H1 (cell line): ENCODE data around the gene REC8. TPM values are rescaled to one million over a fixed set of nuclear protein-coding genes. Genes with fewer than 3 reads are reported as not detected.

Source experiments
- CTCF ChIA-PET: fragments of 300-600 bp; sonication (Branson Sonifier 250); formaldehyde crosslinking; loops from one replicate; lab custom pipeline; 2021; ENCODE audit not compliant: partially characterized antibody; lab: Charles Lee
- POLR2A ChIA-PET: fragments of 300-600 bp; sonication (Branson Sonifier 250); formaldehyde crosslinking; loops from one replicate; lab custom pipeline; 2021; ENCODE audit warnings: inconsistent platforms; ENCODE audit not compliant: partially characterized antibody; lab: Charles Lee
- DNase-seq, 2 experiments: peaks; one replicate each; pipeline versions ENCODE4 v3.0.0 to v3.0.0-alpha.2; 2010 to 2022; ENCODE audit warnings: low spot score in 2 of 2, low read depth in 1 of 2, mixed read lengths in 1 of 2
- FAIRE-seq: peaks from 2 replicates; lab custom pipeline; 2011; peaks lifted over from hg19 to GRCh38; lab: Jason Lieb, UNC
- H2AFZ ChIP-seq: 2 replicates; pipeline ENCODE4 v1.8.1; 2012; ENCODE audit warnings: low read length, inconsistent platforms
- H2AK5ac ChIP-seq: 2 replicates; pipeline ENCODE4 v1.6.1; 2013; ENCODE audit warnings: low read depth, low read length
- H2BK120ac ChIP-seq: replicated peaks from 2 replicates; pipeline ENCODE3; 2013; ENCODE audit warnings: low read depth, low read length, inconsistent platforms
- H2BK12ac ChIP-seq: 2 replicates; pipeline ENCODE4 v1.6.1; 2013; ENCODE audit warnings: low read depth, low read length
- H2BK15ac ChIP-seq: 2 replicates; pipeline ENCODE4 v1.6.1; 2013; ENCODE audit warnings: low read length
- H2BK20ac ChIP-seq: 2 replicates; pipeline ENCODE4 v1.6.1; 2013; ENCODE audit warnings: low read length
- H2BK5ac ChIP-seq: 2 replicates; pipeline ENCODE4 v1.6.1; 2013; ENCODE audit warnings: low read depth, low read length
- H3K14ac ChIP-seq: 2 replicates; pipeline ENCODE4 v1.6.1; 2013; ENCODE audit warnings: inconsistent platforms; ENCODE audit not compliant: insufficient read length
- H3K18ac ChIP-seq: 2 replicates; pipeline ENCODE4 v1.6.1; 2013; ENCODE audit warnings: low read length; ENCODE audit errors: extremely low read depth
- H3K23ac ChIP-seq: 2 replicates; pipeline ENCODE4 v1.6.1; 2013; ENCODE audit warnings: inconsistent platforms; ENCODE audit not compliant: insufficient read length
- H3K23me2 ChIP-seq: 2 replicates; pipeline ENCODE4 v1.6.1; 2013; ENCODE audit warnings: low read depth, low read length
- H3K27ac ChIP-seq: 2 replicates; pipeline ENCODE4 v1.6.1; 2011; ENCODE audit warnings: low read depth, low read length, inconsistent platforms
- H3K27me3 ChIP-seq, 4 experiments: replicated peaks in 1 of 4; 1 replicate in 1 of 4; 2 replicates in 3 of 4; pipeline versions ENCODE4 v1.6.1 to v1.8.1; 2011 to 2013; ENCODE audit warnings: low read length in 3 of 4, mild to moderate bottlenecking in 3 of 4, inconsistent platforms in 2 of 4, mixed read lengths in 2 of 4, moderate library complexity in 1 of 4; ENCODE audit not compliant: control insufficient read depth in 3 of 4, insufficient read depth in 3 of 4; ENCODE audit errors: extremely low read depth in 1 of 4
- H3K36me3 ChIP-seq, 4 experiments: 2 replicates each; pipeline versions ENCODE4 v1.6.1 to v1.8.1; 2011 to 2013; ENCODE audit warnings: mild to moderate bottlenecking in 4 of 4, low read length in 3 of 4, moderate library complexity in 2 of 4, control low read depth in 1 of 4, inconsistent platforms in 1 of 4; ENCODE audit not compliant: insufficient read depth in 4 of 4, control insufficient read depth in 2 of 4
- H3K4ac ChIP-seq: replicated peaks from 2 replicates; pipeline ENCODE3; 2013; ENCODE audit warnings: low read length, low read depth, mixed read lengths, inconsistent platforms; ENCODE audit not compliant: insufficient read length
- H3K4me1 ChIP-seq, 4 experiments: replicated peaks in 1 of 4; 1 replicate in 1 of 4; 2 replicates in 3 of 4; pipeline versions ENCODE4 v1.6.1 to v1.8.1; 2011 to 2013; ENCODE audit warnings: low read length in 3 of 4, inconsistent platforms in 2 of 4, mixed read lengths in 1 of 4; ENCODE audit not compliant: insufficient read depth in 4 of 4, control insufficient read depth in 3 of 4
- H3K4me2 ChIP-seq, 2 experiments: 2 replicates each; pipeline versions ENCODE4 v1.6.1 to v1.8.1; 2011 to 2013; ENCODE audit warnings: low read depth in 2 of 2, low read length in 2 of 2, control low read depth in 1 of 2, inconsistent platforms in 1 of 2, mild to moderate bottlenecking in 1 of 2; ENCODE audit not compliant: insufficient read depth in 1 of 2
- H3K4me3 ChIP-seq, 4 experiments: fragments of 200-600, 300-600 bp in 1 of 4; sonication (generic), shearing (Covaris generic), sonication (Bioruptor Twin) in 1 of 4; 2 replicates each; pipeline versions ENCODE4 v1.5.1 to v1.8.1; 2011 to 2016; ENCODE audit warnings: low read length in 4 of 4, low read depth in 3 of 4, control low read depth in 2 of 4, inconsistent platforms in 2 of 4, mild to moderate bottlenecking in 2 of 4, mixed read lengths in 1 of 4, moderate library complexity in 1 of 4; ENCODE audit not compliant: insufficient read depth in 2 of 4; ENCODE audit errors: extremely low read depth in 1 of 4
- H3K56ac ChIP-seq: replicated peaks from 2 replicates; pipeline ENCODE3; 2013; ENCODE audit warnings: low read depth, mild to moderate bottlenecking, mixed read lengths, low read length, inconsistent platforms; ENCODE audit not compliant: insufficient read length
- H3K79me1 ChIP-seq: 2 replicates; pipeline ENCODE4 v1.6.1; 2013; ENCODE audit warnings: low read depth, low read length, control low read depth
- H3K79me2 ChIP-seq, 2 experiments: 2 replicates each; pipeline versions ENCODE4 v1.6.1 to v1.8.1; 2012 to 2013; ENCODE audit warnings: low read length in 2 of 2, mild to moderate bottlenecking in 2 of 2, inconsistent platforms in 1 of 2; ENCODE audit not compliant: insufficient read depth in 2 of 2, control insufficient read depth in 1 of 2
- H3K9ac ChIP-seq, 4 experiments: replicated peaks in 1 of 4; 1 replicate in 1 of 4; 2 replicates in 3 of 4; pipeline versions ENCODE4 v1.6.1 to v1.8.1; 2011 to 2013; ENCODE audit warnings: low read depth in 3 of 4, low read length in 3 of 4, control low read depth in 2 of 4, mild to moderate bottlenecking in 2 of 4, moderate library complexity in 2 of 4, inconsistent platforms in 1 of 4; ENCODE audit errors: extremely low read depth in 1 of 4
- H3K9me3 ChIP-seq, 2 experiments: 2 replicates each; pipeline versions ENCODE4 v1.6.1 to v1.8.1; 2012 to 2013; ENCODE audit warnings: mild to moderate bottlenecking in 2 of 2, moderate library complexity in 2 of 2, control low read depth in 1 of 2, inconsistent platforms in 1 of 2, low read depth in 1 of 2, low read length in 1 of 2, mixed read lengths in 1 of 2; ENCODE audit not compliant: insufficient read depth in 2 of 2
- H4K20me1 ChIP-seq, 2 experiments: replicated peaks in 1 of 2; 2 replicates each; pipeline versions ENCODE3 to v1.8.1; 2011 to 2013; ENCODE audit warnings: inconsistent platforms in 2 of 2, low read length in 2 of 2, mild to moderate bottlenecking in 1 of 2; ENCODE audit not compliant: insufficient read depth in 2 of 2, control insufficient read depth in 1 of 2
- H4K5ac ChIP-seq: 2 replicates; pipeline ENCODE4 v1.6.1; 2013; ENCODE audit warnings: low read length, low read depth, mixed read lengths, inconsistent platforms; ENCODE audit not compliant: insufficient read length
- H4K8ac ChIP-seq: 2 replicates; pipeline ENCODE4 v1.8.0; 2013; ENCODE audit warnings: mild to moderate bottlenecking, moderate library complexity, low read length, inconsistent platforms; ENCODE audit not compliant: insufficient read depth; ENCODE audit errors: extremely low read depth
- H4K91ac ChIP-seq: replicated peaks from 2 replicates; pipeline ENCODE3; 2013; ENCODE audit warnings: low read length, mixed read lengths, inconsistent platforms; ENCODE audit not compliant: insufficient read length
- BACH1 ChIP-seq: IDR thresholded peaks from 2 replicates; pipeline ENCODE4 v1.6.1; 2012; ENCODE audit warnings: low read length, improper control_type of control experiment
- FOSL1 ChIP-seq: IDR thresholded peaks from 2 replicates; pipeline ENCODE4 v1.6.1; 2011; ENCODE audit warnings: mild to moderate bottlenecking, low read depth, low read length, moderate library complexity; ENCODE audit not compliant: insufficient read depth
- JUN ChIP-seq: IDR thresholded peaks from 2 replicates; pipeline ENCODE4 v1.6.1; 2011; ENCODE audit warnings: low read depth, mild to moderate bottlenecking, improper control_type of control experiment, low read length
- KDM1A ChIP-seq: fragments of 200-600, 300-600 bp; sonication (generic); IDR thresholded peaks from 2 replicates; pipeline ENCODE4 v1.7.1; 2016; ENCODE audit warnings: mild to moderate bottlenecking, low read length, borderline replicate concordance
- POU5F1 ChIP-seq: IDR thresholded peaks from 2 replicates; pipeline ENCODE4 v1.6.1; 2011; ENCODE audit warnings: low read depth, mild to moderate bottlenecking, low read length, moderate library complexity
- SAP30 ChIP-seq: fragments of 300-600 bp; sonication (generic); IDR thresholded peaks from 2 replicates; pipeline ENCODE4 v1.7.1; 2012; ENCODE audit warnings: low read length, moderate library complexity, mild to moderate bottlenecking, inconsistent platforms; ENCODE audit not compliant: insufficient read depth, insufficient replicate concordance
- SRF ChIP-seq: IDR thresholded peaks from 2 replicates; pipeline ENCODE4 v1.6.1; 2011; ENCODE audit warnings: mild to moderate bottlenecking, low read depth, low read length, moderate library complexity
- SUZ12 ChIP-seq: fragments of 200-600 bp; sonication (generic); IDR thresholded peaks from 2 replicates; pipeline ENCODE4 v1.6.1; 2012; ENCODE audit warnings: mild to moderate bottlenecking, inconsistent platforms, low read length, moderate library complexity, mixed read lengths
- TAF7 ChIP-seq: optimal IDR thresholded peaks from 2 replicates; pipeline ENCODE3; 2011; ENCODE audit warnings: low read depth, mild to moderate bottlenecking, inconsistent platforms, low read length, moderate library complexity, borderline replicate concordance
- USF2 ChIP-seq: IDR thresholded peaks from 2 replicates; pipeline ENCODE4 v1.6.1; 2011; ENCODE audit warnings: low read length, improper control_type of control experiment
- WGBS, 2 experiments: shearing (Covaris generic) in 1 of 2; methylation state at CpG; one replicate each; pipeline versions ENCODE4 v1.1.6 to v1.1.7; 2013 to 2015; ENCODE audit warnings: low lambda C conversion rate in 2 of 2, mixed read lengths in 2 of 2, inconsistent platforms in 1 of 2, low coverage in 1 of 2, missing lambda C conversion rate in 1 of 2; ENCODE audit not compliant: insufficient replicate concordance in 2 of 2, insufficient coverage in 1 of 2, insufficient read length in 1 of 2; ENCODE audit errors: extremely low coverage in 1 of 2, missing lambda C conversion rate in 1 of 2; 5-methylcytosine and 5-hydroxymethylcytosine counted together
- polyA plus RNA-seq, 7 experiments: library from polyadenylated mRNA; depleted of rRNA in 3 of 7; stranded (reverse) in 5 of 7; unstranded in 2 of 7; fragments of >200 nt in 5 of 7; fragments of 200-250 nt in 2 of 7; gene quantifications; 1 replicate in 5 of 7; 2 replicates in 1 of 7; 4 replicates in 1 of 7; pipeline versions ENCODE4 v1.2.1 to v1.2.3, GENCODE V29; 2011 to 2013; ENCODE audit warnings: missing spikeins in 2 of 7, mixed read lengths in 2 of 7
- total RNA-seq: library from RNA; stranded (reverse); fragmentation: NEBNext Ultra II Directional; extraction: Animal tissue kit (Norgen Biotek cat#: 25700); gene quantifications from 2 replicates; pipeline ENCODE4 v1.2.1, GENCODE V29; 2021
- TF ChIP-seq, protein P1 (sequence below): IDR thresholded peaks from 2 replicates; pipeline ENCODE4 v1.6.1; 2011; ENCODE audit warnings: low read depth, mild to moderate bottlenecking, low read length; ENCODE audit not compliant: insufficient read depth

REC8 gene
- total and polyA plus RNA-seq, 2 of the 8 experiments (the other 6 are each of a cell fraction or from before 2014, with no cell fraction given) = 9.8 to 28.5 TPM

- Histone ChIP-seq H3K27ac (no peak overlapping the region), H4K5ac (no peak overlapping the region), H3K79me1 (peaks cover 12% of the 10 kb centered on the region), H4K8ac (no peak overlapping the region), H2BK12ac (no peak overlapping the region), H3K14ac (no peak overlapping the region), H2BK5ac (no peak overlapping the region), H2BK20ac (no peak overlapping the region), H2AK5ac (no peak overlapping the region), H3K9me3 (no peaks in the 10 kb centered on the region), H2BK15ac (0 out of 2 replicates have a peak overlapping the region, but pooled peaks have one; percentile 89), H3K56ac (no peak overlapping the region), H3K9ac (no peak overlapping the region), H4K20me1 (peaks cover 0 to 16% of the 10 kb centered on the region in 2 experiments), H2AFZ (no peak overlapping the region), H3K4me2 (peak overlapping the region; percentile 41 to 70; a peak in 2 of 4 replicates), H3K18ac (no peak overlapping the region), H4K91ac (no peak overlapping the region), H3K79me2 (peaks cover 0 to 13% of the 10 kb centered on the region in 2 experiments; a peak in 2 of 4 replicates), H3K23ac (no peak overlapping the region), H2BK120ac (no peak overlapping the region), H3K4me3 (peak overlapping the region in 1 of 4 experiments; percentile 91; a peak in 2 of 8 replicates), H3K4ac (no peak overlapping the region), H3K23me2 (peaks cover 5% of the 10 kb centered on the region), H3K27me3 (no peaks in the 10 kb centered on the region), H3K4me1 (peaks cover 0 to 8% (median 4%) of the 10 kb centered on the region in 4 experiments; a peak in 6 of 7 replicates), H3K36me3 (peaks cover 16 to 31% (median 28%) of the 10 kb centered on the region in 4 experiments; a peak in 7 of 8 replicates)
- no peak for DNase-seq
- no peak for FAIRE-seq
- 88% methylated on average over 9 of the region's 9 CpGs; no CpG with 5 or more reads in 1 of the 2 experiments for WGBS, 2 experiments
- ChIA-PET POLR2A (interaction anchor here (0.5 to 7.9 kb wide), 13 partner anchors 14 to 94 kb away, joined by 3 to 158 read pairs (median 5); partner anchors contain the start of genes CHMP4A, EMC9, IRF9 and MDP1), CTCF (interaction anchor here (1.0 to 4.1 kb wide), 2 partner anchors 23 to 29 kb away, joined by 5 to 16 read pairs; partner anchors contain the start of genes CHMP4A and IRF9)
- no peak for TF ChIP-seq POU5F1
- TF ChIP-seq JUN = no peak
- TF ChIP-seq, protein P1, sequence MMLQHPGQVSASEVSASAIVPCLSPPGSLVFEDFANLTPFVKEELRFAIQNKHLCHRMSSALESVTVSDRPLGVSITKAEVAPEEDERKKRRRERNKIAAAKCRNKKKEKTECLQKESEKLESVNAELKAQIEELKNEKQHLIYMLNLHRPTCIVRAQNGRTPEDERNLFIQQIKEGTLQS = no peak
- TF ChIP-seq SAP30 = no peak
- TF ChIP-seq USF2 = no peak
- TF ChIP-seq SUZ12 = no peak
- no peak for TF ChIP-seq TAF7
- TF ChIP-seq SRF = no peak
- no peak for TF ChIP-seq FOSL1
- no peak for TF ChIP-seq KDM1A
- no peak for TF ChIP-seq BACH1
Measured at GRCh38 chr14:24189460-24189859, 17.6 kb downstream of the REC8 start.
